HFFc6 (cell line): ENCODE results near the gene KDM4C. TPM values are rescaled to one million over a fixed set of nuclear protein-coding genes. Genes with fewer than 3 reads are reported as not detected.

Source experiments
- DNase-seq: peaks from one replicate; pipeline ENCODE4 v3.0.0-alpha.2; 2018
- H3K27ac Mint-ChIP-seq: 2 replicates; pipeline ENCODE4 v1.8.0; 2020; ENCODE audit warnings: mild to moderate bottlenecking, mixed read lengths
- H3K27me3 Mint-ChIP-seq: 2 replicates; pipeline ENCODE4 v1.8.0; 2021; ENCODE audit warnings: mild to moderate bottlenecking, moderate library complexity, mixed read lengths; ENCODE audit not compliant: insufficient read depth
- H3K36me3 Mint-ChIP-seq: 2 replicates; pipeline ENCODE4 v1.8.0; 2021; ENCODE audit warnings: low read depth, mixed read lengths
- H3K4me1 Mint-ChIP-seq: 2 replicates; pipeline ENCODE4 v1.8.0; 2020; ENCODE audit warnings: low read depth, mixed read lengths
- H3K4me3 Mint-ChIP-seq: 2 replicates; pipeline ENCODE4 v1.8.0; 2020; ENCODE audit warnings: mild to moderate bottlenecking, moderate library complexity, mixed read lengths
- H3K9me3 Mint-ChIP-seq: 2 replicates; pipeline ENCODE4 v1.8.0; 2020; ENCODE audit warnings: mild to moderate bottlenecking, mixed read lengths
- total RNA-seq, 6 experiments: library from RNA; stranded (reverse); fragmentation: NEBNext Ultra II Directional; extraction: Animal tissue kit (Norgen Biotek cat#: 25700); gene quantifications; 2 replicates in 1 of 6; 3 replicates in 5 of 6; pipeline ENCODE4 v1.2.3, GENCODE V29; 2021
- TF ChIP-seq, protein P1 (sequence below): fragments of 200-600 bp; sonication (generic); IDR thresholded peaks from 2 replicates; pipeline ENCODE4 v1.5.0; 2021; ENCODE audit warnings: antibody characterized with exemption, mild to moderate bottlenecking

The KDM4C gene
- total RNA-seq, 6 experiments from 2014 or later, result 9.1 to 12.0 (median 11.1) TPM

- H3K9me3 Mint-ChIP-seq, result no peaks in the 10 kb centered on the region
- DNase-seq, result no peak
- H3K4me1 Mint-ChIP-seq, result no peaks in the 10 kb centered on the region
- no peaks in the 10 kb centered on the region for H3K36me3 Mint-ChIP-seq
- TF ChIP-seq, protein P1, sequence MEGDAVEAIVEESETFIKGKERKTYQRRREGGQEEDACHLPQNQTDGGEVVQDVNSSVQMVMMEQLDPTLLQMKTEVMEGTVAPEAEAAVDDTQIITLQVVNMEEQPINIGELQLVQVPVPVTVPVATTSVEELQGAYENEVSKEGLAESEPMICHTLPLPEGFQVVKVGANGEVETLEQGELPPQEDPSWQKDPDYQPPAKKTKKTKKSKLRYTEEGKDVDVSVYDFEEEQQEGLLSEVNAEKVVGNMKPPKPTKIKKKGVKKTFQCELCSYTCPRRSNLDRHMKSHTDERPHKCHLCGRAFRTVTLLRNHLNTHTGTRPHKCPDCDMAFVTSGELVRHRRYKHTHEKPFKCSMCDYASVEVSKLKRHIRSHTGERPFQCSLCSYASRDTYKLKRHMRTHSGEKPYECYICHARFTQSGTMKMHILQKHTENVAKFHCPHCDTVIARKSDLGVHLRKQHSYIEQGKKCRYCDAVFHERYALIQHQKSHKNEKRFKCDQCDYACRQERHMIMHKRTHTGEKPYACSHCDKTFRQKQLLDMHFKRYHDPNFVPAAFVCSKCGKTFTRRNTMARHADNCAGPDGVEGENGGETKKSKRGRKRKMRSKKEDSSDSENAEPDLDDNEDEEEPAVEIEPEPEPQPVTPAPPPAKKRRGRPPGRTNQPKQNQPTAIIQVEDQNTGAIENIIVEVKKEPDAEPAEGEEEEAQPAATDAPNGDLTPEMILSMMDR, result no peak
- H3K27me3 Mint-ChIP-seq, result peaks cover 2% of the 10 kb centered on the region; the same call in 1 of the 2 replicates
- H3K4me3 Mint-ChIP-seq, result no peak overlapping the region
- H3K27ac Mint-ChIP-seq, result no peak overlapping the region
Observed at GRCh38 chr9:7085357-7085756, 327.6 kb downstream of the KDM4C start.

DNA sequence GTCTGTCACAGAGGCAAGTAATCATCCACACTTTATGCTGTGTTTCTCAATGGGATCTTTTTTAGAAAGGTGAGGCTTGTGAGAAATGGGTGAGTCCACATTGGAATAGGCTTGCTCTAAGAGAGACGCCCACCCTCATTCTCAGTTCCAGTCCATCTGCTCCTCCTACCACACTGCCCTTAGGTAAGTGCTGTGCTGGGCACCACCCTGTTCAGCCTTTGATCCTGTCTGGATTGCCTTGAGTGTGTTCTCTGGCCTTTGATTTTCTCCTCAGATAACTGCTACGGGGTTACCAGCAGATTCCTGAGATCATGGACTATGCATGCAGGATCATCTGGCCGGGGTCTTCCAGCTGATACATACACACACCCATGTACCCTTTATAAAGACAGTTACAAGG is 328.6 kb downstream of the KDM4C start:
- no peaks in the 10 kb centered on the region for H3K9me3 Mint-ChIP-seq
- H3K36me3 Mint-ChIP-seq, result no peaks in the 10 kb centered on the region
- TF ChIP-seq, protein P1, result no peak
- DNase-seq, result no peak
- H3K27ac Mint-ChIP-seq, result no peak overlapping the region
- no peak overlapping the region for H3K4me3 Mint-ChIP-seq
- H3K27me3 Mint-ChIP-seq, result peaks cover 2% of the 10 kb centered on the region; the same call in 1 of the 2 replicates
- no peaks in the 10 kb centered on the region for H3K4me1 Mint-ChIP-seq

- H3K27me3 Mint-ChIP-seq, result peaks cover 2% of the 10 kb centered on the region; the same call in 1 of the 2 replicates
- DNase-seq, result no peak
- TF ChIP-seq, protein P1, result no peak
- no peaks in the 10 kb centered on the region for H3K4me1 Mint-ChIP-seq
- no peak overlapping the region for H3K27ac Mint-ChIP-seq
- H3K9me3 Mint-ChIP-seq, result no peaks in the 10 kb centered on the region
- H3K36me3 Mint-ChIP-seq, result no peaks in the 10 kb centered on the region
- no peak overlapping the region for H3K4me3 Mint-ChIP-seq
Observed at GRCh38 chr9:7088611-7089010, 330.8 kb downstream of the KDM4C start.

DNA sequence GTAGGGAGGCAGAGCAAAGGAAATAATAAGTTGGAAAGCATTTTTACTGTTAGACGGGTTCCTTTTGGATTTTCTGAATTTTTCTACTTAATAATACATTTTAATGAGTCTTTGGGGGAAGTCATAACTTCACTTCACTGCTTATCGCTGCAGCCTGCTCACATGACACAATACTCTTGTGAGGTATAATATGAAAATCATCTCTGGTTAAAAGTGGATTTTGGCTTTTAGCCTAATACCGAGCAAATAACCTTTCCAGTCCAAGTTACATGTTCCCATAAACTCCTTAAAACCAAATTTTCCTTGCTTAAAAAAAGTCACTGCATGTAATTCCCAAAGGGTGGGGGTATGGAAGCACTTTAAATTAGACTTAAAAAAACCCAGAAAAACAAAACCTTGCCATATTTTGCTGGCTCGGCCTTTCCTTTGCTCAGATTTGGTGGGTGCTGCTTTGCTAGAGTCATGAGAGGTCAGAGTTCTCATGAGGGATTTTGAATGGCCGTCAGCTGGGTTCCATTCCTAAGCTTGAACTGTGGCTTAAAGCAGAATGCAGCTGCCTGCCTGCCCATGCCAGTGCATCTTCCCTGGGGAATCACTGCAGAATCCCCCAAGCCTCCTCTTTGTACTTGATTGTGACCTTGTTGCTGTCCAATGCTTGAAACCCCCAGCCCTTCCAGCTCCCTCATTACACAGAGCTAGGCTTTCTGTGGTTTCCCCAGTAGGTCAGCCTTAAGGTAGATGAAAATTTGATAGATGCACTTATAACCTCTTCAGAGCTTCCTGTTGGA is 331.8 kb downstream of the KDM4C start:
- Mint-ChIP-seq H3K27ac (no peak overlapping the region), H3K9me3 (no peaks in the 10 kb centered on the region), H3K27me3 (peaks cover 2% of the 10 kb centered on the region; the same call in 1 of the 2 replicates), H3K4me1 (no peaks in the 10 kb centered on the region), H3K36me3 (no peaks in the 10 kb centered on the region), H3K4me3 (no peak overlapping the region)
- no peak for DNase-seq
- TF ChIP-seq, protein P1, result no peak

GRCh38 chr9:7093040-7093439 is 335.3 kb downstream of the KDM4C start:
- Mint-ChIP-seq H3K4me3 (no peak overlapping the region), H3K27me3 (peaks cover 2% of the 10 kb centered on the region; the same call in 1 of the 2 replicates), H3K36me3 (no peaks in the 10 kb centered on the region), H3K27ac (no peak overlapping the region), H3K9me3 (no peaks in the 10 kb centered on the region), H3K4me1 (peaks cover 7% of the 10 kb centered on the region)
- DNase-seq, result no peak
- TF ChIP-seq, protein P1, result no peak
